ENCODE results near the gene CDC37L1. TPM values are rescaled to one million over a fixed set of nuclear protein-coding genes. Genes with fewer than 3 reads are reported as not detected.

CDC37L1 gene
- total RNA-seq, 4 donors from 2014 or later: 32.1 to 106 (median 37.7) TPM

- TF ChIP-seq CTCF (IDR thresholded peaks at IDR 0.05; ENCODE audit: low read depth): no peak
Observed at GRCh38 chr9:4755026-4755609, 75.7 kb downstream of the CDC37L1 start.

GRCh38 chr9:4756420-4756819 is 77.1 kb downstream of the CDC37L1 start:
- TF ChIP-seq CTCF (IDR thresholded peaks at IDR 0.05; ENCODE audit: low read depth): no peak

Other genes starting within 250 kb of the CDC37L1 start
- 1 to 10 TPM; 4.4 to 7.5 (median 5.8) TPM for gene SLC1A1, start 189.1 kb upstream of the CDC37L1 start, total RNA-seq
- gene PLPP6, start 17.3 kb upstream of the CDC37L1 start, total RNA-seq: 1 to 10 TPM; 5.2 to 7.0 (median 6.1) TPM
- 1 to 10 TPM; 1.8 to 5.3 (median 2.8) TPM for gene SPATA6L, start 13.1 kb upstream of the CDC37L1 start, total RNA-seq
- gene AK3, start 61.6 kb downstream of the CDC37L1 start, total RNA-seq: 100 to 1,000 TPM in 2 of 4 donors, 10 to 100 TPM in 2; 89.6 to 184 (median 109) TPM
- gene RCL1, start 113.4 kb downstream of the CDC37L1 start, total RNA-seq: 100 to 1,000 TPM in 2 of 4 donors, 10 to 100 TPM in 2; 64.4 to 166 (median 102) TPM